Suprapubic skin (tissue), 4 donors: ENCODE results near the gene EPB41L5. TPM values are rescaled to one million over a fixed set of nuclear protein-coding genes. Genes with fewer than 3 reads are reported as not detected.
A peak's percentile ranks its signal among the peaks of the same experiment; 100 is the strongest.

Source experiments
- DNase-seq, 2 donors: peaks; one replicate each; pipeline ENCODE4 v3.0.0-alpha.2; 2019; ENCODE audit warnings: low spot score in 2 of 2
- H3K27ac ChIP-seq: fragments of 200-600 bp; sonication (generic); one replicate; pipeline ENCODE4 v1.5.1; 2019
- H3K27me3 ChIP-seq: fragments of 200-600 bp; sonication (generic); one replicate; pipeline ENCODE4 v1.5.1; 2019
- H3K36me3 ChIP-seq: fragments of 200-600 bp; sonication (generic); one replicate; pipeline ENCODE4 v1.5.1; 2019
- H3K4me1 ChIP-seq: fragments of 200-600 bp; sonication (generic); one replicate; pipeline ENCODE4 v1.5.1; 2019
- H3K4me3 ChIP-seq: fragments of 200-600 bp; sonication (generic); one replicate; pipeline ENCODE4 v1.5.1; 2019; ENCODE audit warnings: mild to moderate bottlenecking
- H3K9me3 ChIP-seq: fragments of 200-600 bp; sonication (generic); one replicate; pipeline ENCODE4 v1.5.1; 2019
- EP300 ChIP-seq: sonication (generic); formaldehyde crosslinking; IDR thresholded peaks from one replicate; pipeline ENCODE4 v1.6.1; 2017; ENCODE audit warnings: antibody characterized with exemption
- POLR2A ChIP-seq, 2 donors: fragments of 450-650 bp; IDR thresholded peaks; one replicate each; pipeline ENCODE4 v1.6.1; 2017; ENCODE audit warnings: antibody characterized with exemption in 2 of 2, mild to moderate bottlenecking in 2 of 2, moderate library complexity in 2 of 2
- POLR2AphosphoS5 ChIP-seq, 3 donors: sonication (generic); formaldehyde crosslinking; IDR thresholded peaks; one replicate each; pipeline ENCODE4 v1.6.1; 2017; ENCODE audit warnings: antibody characterized with exemption in 3 of 3
- WGBS: methylation state at CpG from one replicate; pipeline ENCODE4 v1.1.5; 2018; 5-methylcytosine and 5-hydroxymethylcytosine counted together
- total RNA-seq, 4 donors: library from RNA; depleted of rRNA; stranded (reverse); fragments of >200 nt; gene quantifications; one replicate each; pipeline ENCODE4 v1.1.0, GENCODE V29; 2016
- TF ChIP-seq, protein P1 (sequence below), 2 donors: fragments of 200-600 bp in 1 of 2; fragments of 450-650 bp in 1 of 2; sonication (generic) in 1 of 2; IDR thresholded peaks; one replicate each; pipeline ENCODE4 v1.5.1; 2016 to 2019; ENCODE audit warnings: antibody characterized with exemption in 2 of 2, mild to moderate bottlenecking in 1 of 2, moderate library complexity in 1 of 2

The EPB41L5 gene
- total RNA-seq, 4 donors from 2014 or later, result 19.5 to 34.6 (median 31.0) TPM

DNA sequence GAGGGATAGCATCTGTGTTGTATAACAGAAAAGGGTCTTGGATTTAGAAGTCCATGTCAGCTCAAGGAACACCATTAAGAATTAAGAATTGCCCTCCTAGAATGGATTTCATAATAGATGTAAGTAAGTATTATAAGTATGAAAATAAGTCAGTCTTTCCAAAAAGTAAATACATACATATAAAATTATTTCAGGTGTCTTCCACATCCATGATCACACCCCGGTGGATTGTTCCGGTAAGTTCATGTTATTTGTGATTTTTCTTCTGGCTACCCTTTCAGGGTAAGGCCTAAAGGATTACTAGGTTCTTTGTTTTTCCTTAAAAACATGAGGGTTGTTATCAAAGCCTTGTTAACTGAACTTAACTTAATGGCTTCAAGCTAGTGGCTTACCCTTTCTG, 154.4 kb downstream of the EPB41L5 start:
- DNase-seq, result no peak
- TF ChIP-seq, protein P1, sequence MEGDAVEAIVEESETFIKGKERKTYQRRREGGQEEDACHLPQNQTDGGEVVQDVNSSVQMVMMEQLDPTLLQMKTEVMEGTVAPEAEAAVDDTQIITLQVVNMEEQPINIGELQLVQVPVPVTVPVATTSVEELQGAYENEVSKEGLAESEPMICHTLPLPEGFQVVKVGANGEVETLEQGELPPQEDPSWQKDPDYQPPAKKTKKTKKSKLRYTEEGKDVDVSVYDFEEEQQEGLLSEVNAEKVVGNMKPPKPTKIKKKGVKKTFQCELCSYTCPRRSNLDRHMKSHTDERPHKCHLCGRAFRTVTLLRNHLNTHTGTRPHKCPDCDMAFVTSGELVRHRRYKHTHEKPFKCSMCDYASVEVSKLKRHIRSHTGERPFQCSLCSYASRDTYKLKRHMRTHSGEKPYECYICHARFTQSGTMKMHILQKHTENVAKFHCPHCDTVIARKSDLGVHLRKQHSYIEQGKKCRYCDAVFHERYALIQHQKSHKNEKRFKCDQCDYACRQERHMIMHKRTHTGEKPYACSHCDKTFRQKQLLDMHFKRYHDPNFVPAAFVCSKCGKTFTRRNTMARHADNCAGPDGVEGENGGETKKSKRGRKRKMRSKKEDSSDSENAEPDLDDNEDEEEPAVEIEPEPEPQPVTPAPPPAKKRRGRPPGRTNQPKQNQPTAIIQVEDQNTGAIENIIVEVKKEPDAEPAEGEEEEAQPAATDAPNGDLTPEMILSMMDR (IDR thresholded peaks at IDR 0.05), result no peak
- no peak for TF ChIP-seq POLR2A (IDR thresholded peaks at IDR 0.05)
- no peak for TF ChIP-seq EP300
- no peak for TF ChIP-seq POLR2AphosphoS5 (IDR thresholded peaks at IDR 0.05)
- 94% methylated on average over 2 of the region's 2 CpGs for WGBS
- H3K27ac ChIP-seq, result no peak overlapping the region
- no peak overlapping the region for H3K4me3 ChIP-seq
- no peaks in the 10 kb centered on the region for H3K4me1 ChIP-seq
- no peaks in the 10 kb centered on the region for H3K27me3 ChIP-seq
- H3K9me3 ChIP-seq, result no peaks in the 10 kb centered on the region
- H3K36me3 ChIP-seq, result no peaks in the 10 kb centered on the region

DNA sequence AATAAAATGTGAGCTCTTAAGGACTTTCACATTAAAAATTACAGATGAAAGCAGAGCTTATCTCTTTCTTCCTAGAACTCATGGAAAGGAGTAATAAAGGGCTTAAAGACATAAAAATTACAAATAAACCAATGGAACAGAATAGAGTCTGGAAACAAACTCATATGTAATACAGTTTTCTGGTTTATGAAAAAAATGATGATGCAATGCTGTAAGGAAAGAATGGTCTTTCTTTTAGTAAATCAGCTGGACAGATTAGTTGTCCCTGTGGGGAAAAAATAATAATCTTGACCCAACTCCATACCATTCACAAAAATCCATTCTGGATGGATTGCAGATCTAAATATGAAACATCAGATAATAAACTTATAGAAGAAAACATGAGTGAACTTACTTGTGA, 156.1 kb downstream of the EPB41L5 start:
- Histone ChIP-seq H3K9me3 (no peaks in the 10 kb centered on the region), H3K27me3 (no peaks in the 10 kb centered on the region)

DNA sequence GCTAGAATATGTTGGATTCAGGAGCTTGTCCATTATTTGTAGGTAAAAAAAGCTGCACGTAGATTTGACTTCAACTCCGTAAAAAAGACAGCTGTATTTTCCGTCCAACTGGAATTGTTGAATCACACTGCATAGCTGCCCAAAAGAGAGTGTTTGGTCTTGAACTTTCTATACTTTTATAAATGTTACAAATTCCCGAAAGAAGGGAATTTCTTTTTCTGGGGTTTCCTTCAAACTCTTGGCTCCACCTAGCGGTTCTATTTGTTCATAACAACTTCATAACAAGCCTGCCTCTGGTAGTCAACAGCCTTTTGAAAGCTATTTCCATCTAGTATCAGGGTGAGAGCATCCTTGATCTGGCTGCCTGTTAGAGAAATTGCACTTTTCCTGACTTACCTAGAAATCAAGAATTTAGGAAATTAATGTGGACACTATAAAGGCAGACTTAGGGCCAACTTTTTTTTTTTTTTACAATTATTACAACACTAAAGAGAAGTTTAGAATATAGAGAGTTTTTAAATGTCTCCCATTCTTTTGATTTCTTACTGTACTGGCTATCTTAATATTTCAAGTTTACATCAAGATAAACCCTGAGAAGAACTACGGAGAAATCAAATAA, 162.2 kb downstream of the EPB41L5 start:
- Histone ChIP-seq H3K27me3 (no peaks in the 10 kb centered on the region), H3K4me3 (no peak overlapping the region), H3K36me3 (no peaks in the 10 kb centered on the region), H3K27ac (no peak overlapping the region), H3K4me1 (peaks cover 10% of the 10 kb centered on the region), H3K9me3 (no peaks in the 10 kb centered on the region)
- no peak for DNase-seq
- WGBS, result 24% methylated on average over 6 of the region's 6 CpGs
- TF ChIP-seq, protein P1 (IDR thresholded peaks at IDR 0.05), result peak; percentile 64 to 70
- TF ChIP-seq POLR2AphosphoS5 (IDR thresholded peaks at IDR 0.05) (no peak), POLR2A (IDR thresholded peaks at IDR 0.05) (no peak)

More for the DNA sequence above, 156.1 kb downstream of the EPB41L5 start:
- no peaks in the 10 kb centered on the region for H3K4me1 ChIP-seq
- no peak overlapping the region for H3K27ac ChIP-seq
- TF ChIP-seq POLR2A (IDR thresholded peaks at IDR 0.05) (no peak), POLR2AphosphoS5 (IDR thresholded peaks at IDR 0.05) (no peak), EP300 (no peak)
- TF ChIP-seq, protein P1 (IDR thresholded peaks at IDR 0.05), result no peak
- H3K4me3 ChIP-seq, result no peak overlapping the region
- no peaks in the 10 kb centered on the region for H3K36me3 ChIP-seq
- no peak for DNase-seq

DNA sequence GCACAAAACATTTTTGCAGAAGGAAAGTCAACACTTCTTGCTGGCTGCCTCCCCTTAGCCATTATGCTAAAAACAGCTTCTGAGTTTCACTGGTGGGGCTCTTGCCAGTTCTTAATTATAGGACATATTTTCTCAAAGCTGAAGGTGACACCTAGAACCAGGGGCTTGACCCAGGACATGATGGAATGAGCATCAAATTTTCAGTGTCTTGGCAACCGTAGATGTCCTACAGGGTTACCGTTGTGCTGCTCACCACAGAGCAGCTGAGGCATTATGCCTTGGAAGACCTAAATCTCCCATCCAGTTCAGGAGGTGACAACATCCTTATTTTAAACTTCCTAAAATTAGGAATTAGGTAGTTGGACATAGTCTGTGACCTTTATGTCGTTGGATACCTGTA, 163.6 kb downstream of the EPB41L5 start:
- Histone ChIP-seq H3K4me1 (peaks cover 10% of the 10 kb centered on the region), H3K27ac (no peak overlapping the region), H3K36me3 (no peaks in the 10 kb centered on the region), H3K4me3 (peak overlapping the region; percentile 41), H3K27me3 (no peaks in the 10 kb centered on the region), H3K9me3 (no peaks in the 10 kb centered on the region)
- WGBS, result 37% methylated on average over 3 of the region's 3 CpGs
- no peak for TF ChIP-seq POLR2AphosphoS5 (IDR thresholded peaks at IDR 0.05)
- TF ChIP-seq, protein P1 (IDR thresholded peaks at IDR 0.05), result no peak
- DNase-seq, result no peak

DNA sequence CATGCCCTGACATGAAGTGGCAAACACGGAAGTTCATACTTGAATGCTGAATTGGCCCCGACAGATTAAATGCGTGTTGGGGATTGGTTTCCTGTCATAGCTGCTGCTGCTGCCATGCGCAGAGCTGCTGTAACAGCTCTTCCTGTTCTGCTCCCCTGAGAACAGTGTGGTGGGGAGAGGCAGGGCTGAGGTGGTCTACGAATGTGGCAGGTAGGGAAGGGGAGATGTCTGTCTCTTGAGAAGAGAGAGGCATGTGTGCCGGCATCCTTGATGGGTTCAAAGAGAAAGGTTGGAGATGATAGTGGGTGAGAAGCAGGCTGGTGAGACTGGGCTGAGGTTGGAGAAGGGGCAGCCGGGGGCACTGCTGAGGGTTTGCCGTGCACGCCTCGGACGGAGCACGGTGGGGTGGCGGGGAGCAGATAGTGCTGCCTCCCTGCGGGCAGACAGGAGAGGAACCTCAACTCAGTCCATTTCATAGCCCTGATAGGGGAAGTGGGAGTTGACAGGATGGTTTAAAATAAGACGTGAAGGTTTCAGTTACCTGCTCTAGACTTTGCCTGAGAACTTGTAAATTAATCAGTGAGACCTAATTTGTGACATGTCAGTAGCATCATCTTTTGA, 164.2 kb downstream of the EPB41L5 start:
- Histone ChIP-seq H3K4me3 (peak overlapping the region; percentile 41), H3K27ac (peak overlapping the region; percentile 34), H3K36me3 (no peaks in the 10 kb centered on the region), H3K27me3 (no peaks in the 10 kb centered on the region), H3K9me3 (no peaks in the 10 kb centered on the region), H3K4me1 (peaks cover 10% of the 10 kb centered on the region)
- 51% methylated on average over 15 of the region's 15 CpGs for WGBS
- DNase-seq, result peak in 1 of 2 donors; percentile 64
- TF ChIP-seq, protein P1 (IDR thresholded peaks at IDR 0.05), result peak; percentile 7 to 18
- TF ChIP-seq POLR2AphosphoS5 (IDR thresholded peaks at IDR 0.05) (no peak), EP300 (no peak), POLR2A (IDR thresholded peaks at IDR 0.05) (no peak)
